ENCODE data around the gene GNG13.

GNG13 gene

DNA sequence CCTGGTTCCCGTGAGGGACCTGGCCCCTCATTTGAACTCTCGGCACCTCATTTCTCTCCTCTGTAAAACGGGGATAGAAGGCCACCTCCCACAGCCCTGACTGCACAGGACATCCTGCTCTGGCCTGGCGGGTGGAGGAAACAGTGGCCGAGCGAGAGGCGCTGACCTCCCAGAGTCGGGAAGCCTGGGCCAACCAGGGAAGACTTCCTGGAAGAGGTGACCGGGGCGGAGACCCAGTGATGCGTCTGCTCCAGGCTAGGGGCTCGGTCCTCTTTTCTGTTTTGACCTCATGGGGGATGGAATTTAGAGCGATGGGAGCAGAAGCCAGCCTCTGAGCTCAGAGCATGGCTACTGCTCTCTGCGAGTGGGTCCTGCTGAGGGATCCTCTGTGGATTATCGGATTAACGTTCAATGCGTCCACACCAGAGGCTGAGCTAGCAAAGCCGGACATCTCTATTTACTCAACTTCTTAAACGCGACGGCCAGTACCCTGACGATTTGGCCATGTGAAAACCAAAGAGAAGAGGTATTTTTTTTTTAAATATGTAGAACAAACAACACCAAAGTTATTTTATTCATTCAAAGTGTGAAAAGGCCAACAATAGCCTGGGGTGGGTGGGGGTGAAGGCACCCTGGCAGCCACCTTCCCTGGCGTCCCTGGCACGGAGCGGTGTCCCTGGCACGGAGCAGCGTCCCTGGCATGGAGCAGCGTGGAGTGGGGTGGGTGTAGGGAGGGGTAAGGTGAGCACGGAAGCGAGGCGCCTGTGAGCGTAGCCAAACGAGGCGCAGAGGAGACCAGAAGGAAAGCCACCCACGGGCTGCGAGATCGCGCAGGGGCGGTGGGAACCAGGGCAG lies 49.2 kb downstream of the GNG13 start:
- no peak overlapping the region for H3K4me3 ChIP-seq (ENCODE audit: low read depth, low read length)
- no peak for DNase-seq (ENCODE audit: low read depth)
- TF ChIP-seq, protein P1, sequence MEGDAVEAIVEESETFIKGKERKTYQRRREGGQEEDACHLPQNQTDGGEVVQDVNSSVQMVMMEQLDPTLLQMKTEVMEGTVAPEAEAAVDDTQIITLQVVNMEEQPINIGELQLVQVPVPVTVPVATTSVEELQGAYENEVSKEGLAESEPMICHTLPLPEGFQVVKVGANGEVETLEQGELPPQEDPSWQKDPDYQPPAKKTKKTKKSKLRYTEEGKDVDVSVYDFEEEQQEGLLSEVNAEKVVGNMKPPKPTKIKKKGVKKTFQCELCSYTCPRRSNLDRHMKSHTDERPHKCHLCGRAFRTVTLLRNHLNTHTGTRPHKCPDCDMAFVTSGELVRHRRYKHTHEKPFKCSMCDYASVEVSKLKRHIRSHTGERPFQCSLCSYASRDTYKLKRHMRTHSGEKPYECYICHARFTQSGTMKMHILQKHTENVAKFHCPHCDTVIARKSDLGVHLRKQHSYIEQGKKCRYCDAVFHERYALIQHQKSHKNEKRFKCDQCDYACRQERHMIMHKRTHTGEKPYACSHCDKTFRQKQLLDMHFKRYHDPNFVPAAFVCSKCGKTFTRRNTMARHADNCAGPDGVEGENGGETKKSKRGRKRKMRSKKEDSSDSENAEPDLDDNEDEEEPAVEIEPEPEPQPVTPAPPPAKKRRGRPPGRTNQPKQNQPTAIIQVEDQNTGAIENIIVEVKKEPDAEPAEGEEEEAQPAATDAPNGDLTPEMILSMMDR (conservative IDR thresholded peaks at IDR 0.05; ENCODE audit: low read depth, low read length) = no peak

DNA sequence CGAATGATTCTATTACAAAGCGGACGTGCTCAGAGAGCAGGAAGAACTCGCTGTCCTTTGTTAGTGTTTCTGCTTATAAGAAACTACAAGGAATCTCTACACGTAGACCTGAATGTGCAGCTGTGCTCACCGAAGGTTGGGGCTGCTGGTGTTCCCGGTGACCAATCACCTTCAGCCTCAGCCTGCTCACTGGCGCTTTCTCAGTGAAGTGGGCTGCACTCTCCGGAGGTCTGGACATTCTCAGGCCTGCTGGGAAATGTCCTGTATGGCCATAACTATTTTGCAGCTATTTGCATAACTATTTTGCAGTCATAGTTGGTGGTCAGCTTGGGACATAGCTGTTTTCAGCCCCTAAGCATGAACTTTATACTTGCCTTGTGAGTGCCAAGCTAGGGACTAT lies 50.0 kb downstream of the GNG13 start:
- TF ChIP-seq, protein P1 (conservative IDR thresholded peaks at IDR 0.05; ENCODE audit: low read depth, low read length) = no peak
- no peak overlapping the region for H3K4me3 ChIP-seq (ENCODE audit: low read depth, low read length)
- DNase-seq (ENCODE audit: low read depth) = no peak

GRCh38 chr16:749010-749409 lies 51.5 kb downstream of the GNG13 start:
- no peak overlapping the region for H3K4me3 ChIP-seq (ENCODE audit: low read depth, low read length)
- TF ChIP-seq, protein P1 (conservative IDR thresholded peaks at IDR 0.05; ENCODE audit: low read depth, low read length) = no peak
- DNase-seq (ENCODE audit: low read depth) = peak; percentile 79

Measured in choroid plexus epithelial cell (primary cell).